Transverse colon (tissue), 4 donors: ENCODE results near the gene TMEM132D. TPM values are rescaled to one million over a fixed set of nuclear protein-coding genes. Genes with fewer than 3 reads are reported as not detected.

Experiments
- DNase-seq: peaks from one replicate; pipeline ENCODE4 v3.0.0-alpha.2; 2019
- H3K27ac ChIP-seq, 4 donors: fragments of 200-600 bp; sonication (generic); 2 replicates each; pipeline ENCODE4 v1.5.1; 2016 to 2018; ENCODE audit warnings: inconsistent platforms in 4 of 4
- H3K27me3 ChIP-seq: fragments of 200-600 bp; sonication (generic); 2 replicates; pipeline ENCODE4 v1.5.1; 2017; ENCODE audit warnings: inconsistent platforms
- H3K36me3 ChIP-seq, 4 donors: fragments of 200-600 bp; sonication (generic); 2 replicates each; pipeline ENCODE4 v1.5.1; 2017 to 2019; ENCODE audit warnings: inconsistent platforms in 4 of 4
- H3K4me1 ChIP-seq, 4 donors: fragments of 200-600 bp; sonication (generic); 2 replicates each; pipeline ENCODE4 v1.5.1; 2017 to 2020; ENCODE audit warnings: inconsistent platforms in 4 of 4
- H3K4me3 ChIP-seq, 4 donors: fragments of 200-600 bp; sonication (generic); 1 replicate in 1 of 4; 2 replicates in 3 of 4; pipeline versions ENCODE4 v1.5.1 to v1.6.1; 2017 to 2019; ENCODE audit warnings: inconsistent platforms in 4 of 4
- H3K9me3 ChIP-seq, 2 donors: fragments of 200-600 bp; sonication (generic); 2 replicates each; pipeline ENCODE4 v1.5.1; 2017 to 2019; ENCODE audit warnings: inconsistent platforms in 2 of 2
- EP300 ChIP-seq: sonication (generic); formaldehyde crosslinking; IDR thresholded peaks from one replicate; pipeline ENCODE4 v1.6.1; 2017; ENCODE audit warnings: antibody characterized with exemption, low read depth
- POLR2A ChIP-seq: fragments of 450-650 bp; IDR thresholded peaks from one replicate; pipeline ENCODE4 v1.6.1; 2016; ENCODE audit warnings: antibody characterized with exemption, mild to moderate bottlenecking, moderate library complexity
- POLR2AphosphoS5 ChIP-seq, 3 donors: sonication (generic); formaldehyde crosslinking; IDR thresholded peaks; one replicate each; pipeline ENCODE4 v1.6.1; 2016; ENCODE audit warnings: antibody characterized with exemption in 3 of 3
- WGBS, 2 donors: methylation state at CpG; one replicate each; pipeline ENCODE4 v1.1.5; 2018; ENCODE audit warnings: low coverage in 1 of 2; 5-methylcytosine and 5-hydroxymethylcytosine counted together
- in situ Hi-C, 4 donors: fragments of 200-750 bp; cut with MboI; loops; one replicate each; pipeline versions ENCODE4 v1.15.0 to v1.15.1; 2017; ENCODE audit warnings: low sequenced_read_pairs in 3 of 4, low pct_ligation_motif_present in 1 of 4, low pct_unique_long_range_greater_than_20kb in 1 of 4
- intact Hi-C: fragments of 100-400 bp; cut with DNase I; formaldehyde crosslinking; loops from one replicate; pipeline ENCODE4 v1.15.1; 2023; ENCODE audit warnings: low total_unique reads
- total RNA-seq, 4 donors: library from RNA; depleted of rRNA; stranded (reverse); fragments of >200 nt; gene quantifications; one replicate each; pipeline ENCODE4 v1.1.0, GENCODE V29; 2016
- TF ChIP-seq, protein P1 (sequence below), 5 experiments: fragments of 200-600 bp in 3 of 5; fragments of 450-650 bp in 2 of 5; sonication (generic) in 3 of 5; IDR thresholded peaks; 1 replicate in 2 of 5; 2 replicates in 3 of 5; pipeline ENCODE4 v1.5.1; 2016 to 2017; ENCODE audit warnings: antibody characterized with exemption in 5 of 5, inconsistent platforms in 3 of 5, mild to moderate bottlenecking in 2 of 5, moderate library complexity in 1 of 5

The TMEM132D gene
- total RNA-seq, 4 donors from 2014 or later = 0.48 to 0.55 TPM; not detected in 2

DNA sequence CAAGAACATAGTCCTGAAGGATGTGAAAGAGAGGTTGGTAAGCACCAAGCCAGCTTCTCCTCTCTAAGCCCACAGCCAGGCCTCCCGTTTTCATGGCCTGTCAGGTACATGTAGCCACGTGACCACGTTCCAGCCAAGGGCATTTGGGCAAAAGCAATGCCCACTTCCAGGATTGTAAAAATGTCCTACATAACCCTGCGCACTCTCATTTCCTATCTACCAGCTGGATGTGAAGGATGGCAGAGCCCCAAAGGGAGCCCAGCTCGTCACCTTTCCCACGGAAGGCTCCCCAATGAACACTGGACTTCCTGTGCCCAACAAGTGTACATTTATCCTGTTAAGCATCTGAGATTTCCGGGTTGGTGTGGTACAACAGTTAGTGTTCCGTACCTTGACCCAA, 231.7 kb downstream of the TMEM132D start:
- intact Hi-C loops (no loop called here), in situ Hi-C loops (no loop called here)
- Histone ChIP-seq H3K9me3 (no peaks in the 10 kb centered on the region), H3K36me3 (no peaks in the 10 kb centered on the region), H3K4me1 (no peaks in the 10 kb centered on the region), H3K27me3 (no peaks in the 10 kb centered on the region), H3K4me3 (no peak overlapping the region), H3K27ac (no peak overlapping the region)
- no peak for DNase-seq
- TF ChIP-seq POLR2A (no peak), EP300 (no peak), POLR2AphosphoS5 (IDR thresholded peaks at IDR 0.05) (no peak)
- TF ChIP-seq, protein P1, sequence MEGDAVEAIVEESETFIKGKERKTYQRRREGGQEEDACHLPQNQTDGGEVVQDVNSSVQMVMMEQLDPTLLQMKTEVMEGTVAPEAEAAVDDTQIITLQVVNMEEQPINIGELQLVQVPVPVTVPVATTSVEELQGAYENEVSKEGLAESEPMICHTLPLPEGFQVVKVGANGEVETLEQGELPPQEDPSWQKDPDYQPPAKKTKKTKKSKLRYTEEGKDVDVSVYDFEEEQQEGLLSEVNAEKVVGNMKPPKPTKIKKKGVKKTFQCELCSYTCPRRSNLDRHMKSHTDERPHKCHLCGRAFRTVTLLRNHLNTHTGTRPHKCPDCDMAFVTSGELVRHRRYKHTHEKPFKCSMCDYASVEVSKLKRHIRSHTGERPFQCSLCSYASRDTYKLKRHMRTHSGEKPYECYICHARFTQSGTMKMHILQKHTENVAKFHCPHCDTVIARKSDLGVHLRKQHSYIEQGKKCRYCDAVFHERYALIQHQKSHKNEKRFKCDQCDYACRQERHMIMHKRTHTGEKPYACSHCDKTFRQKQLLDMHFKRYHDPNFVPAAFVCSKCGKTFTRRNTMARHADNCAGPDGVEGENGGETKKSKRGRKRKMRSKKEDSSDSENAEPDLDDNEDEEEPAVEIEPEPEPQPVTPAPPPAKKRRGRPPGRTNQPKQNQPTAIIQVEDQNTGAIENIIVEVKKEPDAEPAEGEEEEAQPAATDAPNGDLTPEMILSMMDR (IDR thresholded peaks at IDR 0.05) = no peak
- 75 to 79% methylated on average over 2 to 8 of the region's 8 CpGs for WGBS, 2 donors

DNA sequence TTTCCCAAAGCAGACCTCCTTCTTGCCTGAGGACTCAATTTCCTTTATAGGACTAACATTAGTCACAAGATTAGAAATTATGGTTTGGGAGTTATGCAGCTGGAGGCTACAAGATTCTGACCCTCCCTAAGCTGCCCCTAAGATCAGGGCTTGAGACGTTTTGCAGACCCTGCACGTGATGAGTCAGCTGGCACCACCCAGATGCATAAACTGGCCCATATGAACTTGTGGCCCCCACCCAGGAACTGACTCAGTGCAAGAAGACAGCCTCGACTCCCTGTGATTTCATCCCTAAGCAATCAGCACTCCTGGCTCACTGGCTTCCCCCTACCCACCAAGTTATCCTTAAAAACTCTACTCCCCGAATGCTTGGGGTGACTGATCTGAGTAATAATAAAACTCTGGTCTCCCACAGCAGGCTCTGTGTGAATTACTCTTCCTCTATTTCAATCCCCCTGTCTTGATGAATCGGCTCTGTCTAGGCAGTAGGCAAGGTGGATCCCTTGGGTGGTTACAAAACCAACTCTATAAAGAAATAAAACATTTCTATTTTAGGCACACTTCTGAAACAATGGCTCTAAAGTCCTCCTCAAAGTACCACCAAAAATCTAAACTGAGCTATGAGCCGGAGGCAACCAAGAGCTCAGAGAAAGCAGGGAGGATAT, 233.4 kb downstream of the TMEM132D start:
- no peak for DNase-seq
- WGBS, 2 donors = 63 to 100% methylated on average over 1 to 6 of the region's 6 CpGs
- in situ Hi-C loops = no loop called here
- H3K4me1 ChIP-seq = no peaks in the 10 kb centered on the region
- H3K4me3 ChIP-seq = no peak overlapping the region
- intact Hi-C loops = no loop called here
- H3K36me3 ChIP-seq = no peaks in the 10 kb centered on the region
- H3K27me3 ChIP-seq = no peaks in the 10 kb centered on the region
- TF ChIP-seq POLR2AphosphoS5 (IDR thresholded peaks at IDR 0.05) = no peak
- TF ChIP-seq, protein P1 (IDR thresholded peaks at IDR 0.05) = no peak
- TF ChIP-seq POLR2A = no peak
- TF ChIP-seq EP300 = no peak
- no peak overlapping the region for H3K27ac ChIP-seq
- H3K9me3 ChIP-seq = no peaks in the 10 kb centered on the region

DNA sequence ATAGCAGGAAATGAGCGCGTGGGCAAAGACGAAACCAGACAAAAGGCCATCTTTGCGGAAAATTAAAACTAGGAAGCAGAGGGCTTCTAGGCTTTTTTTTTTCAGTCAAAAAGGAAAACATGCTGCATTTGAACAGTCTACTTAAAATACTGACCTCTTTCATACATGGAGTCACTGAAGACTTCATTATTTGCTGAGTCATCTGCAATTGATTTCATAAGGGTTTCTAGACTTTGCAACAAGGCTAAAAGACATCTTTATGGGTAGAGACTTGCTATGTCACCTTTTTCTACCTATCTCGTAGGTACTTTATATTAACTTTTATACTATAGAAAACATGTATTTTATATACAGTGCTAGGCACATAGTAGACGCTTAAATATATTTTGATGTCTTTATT, 238.4 kb downstream of the TMEM132D start:
- no peaks in the 10 kb centered on the region for H3K36me3 ChIP-seq
- intact Hi-C loops = no loop called here
- 75 to 83% methylated on average over 4 to 6 of the region's 6 CpGs for WGBS, 2 donors
- H3K4me1 ChIP-seq = no peaks in the 10 kb centered on the region
- no peak overlapping the region for H3K27ac ChIP-seq
- in situ Hi-C loops = no loop called here
- no peak for TF ChIP-seq EP300
- TF ChIP-seq POLR2A = no peak
- TF ChIP-seq, protein P1 (IDR thresholded peaks at IDR 0.05) = no peak
- TF ChIP-seq POLR2AphosphoS5 (IDR thresholded peaks at IDR 0.05) = no peak
- H3K27me3 ChIP-seq = no peaks in the 10 kb centered on the region
- H3K4me3 ChIP-seq = no peak overlapping the region
- H3K9me3 ChIP-seq = no peaks in the 10 kb centered on the region
- DNase-seq = no peak

DNA sequence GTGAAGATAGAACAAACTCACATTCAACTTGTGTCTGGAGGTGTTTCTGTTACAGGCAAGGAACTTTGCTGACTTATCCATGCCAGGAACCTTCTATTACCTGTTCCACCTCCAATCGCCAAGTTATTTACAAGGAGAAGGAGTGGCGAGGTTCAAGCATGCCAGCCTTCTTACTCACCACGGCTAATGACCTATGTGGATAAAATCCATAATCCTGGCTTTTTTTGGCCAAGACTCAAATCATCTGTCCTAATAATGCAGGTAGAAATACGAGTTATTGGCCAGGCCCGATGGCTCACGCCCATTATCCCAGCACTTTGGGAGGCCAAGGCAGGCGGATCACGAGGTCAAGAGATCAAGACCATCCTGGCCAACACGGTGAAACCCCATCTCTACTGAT, 241.6 kb downstream of the TMEM132D start:
- 80 to 82% methylated on average over 3 to 9 of the region's 9 CpGs for WGBS, 2 donors
- H3K4me1 ChIP-seq = no peaks in the 10 kb centered on the region
- no peak overlapping the region for H3K4me3 ChIP-seq
- no peak overlapping the region for H3K27ac ChIP-seq
- H3K27me3 ChIP-seq = no peaks in the 10 kb centered on the region
- TF ChIP-seq POLR2AphosphoS5 (IDR thresholded peaks at IDR 0.05) (no peak), EP300 (no peak), POLR2A (no peak)
- TF ChIP-seq, protein P1 (IDR thresholded peaks at IDR 0.05) = no peak
- intact Hi-C loops (no loop called here), in situ Hi-C loops (no loop called here)
- H3K36me3 ChIP-seq = no peaks in the 10 kb centered on the region
- no peak for DNase-seq
- no peaks in the 10 kb centered on the region for H3K9me3 ChIP-seq
